ENCODE data around the gene TTLL11. TPM values are rescaled to one million over a fixed set of nuclear protein-coding genes. Genes with fewer than 3 reads are reported as not detected.

The TTLL11 gene
- total RNA-seq, 1 donor from 2014 or later: 3.6 TPM

DNA sequence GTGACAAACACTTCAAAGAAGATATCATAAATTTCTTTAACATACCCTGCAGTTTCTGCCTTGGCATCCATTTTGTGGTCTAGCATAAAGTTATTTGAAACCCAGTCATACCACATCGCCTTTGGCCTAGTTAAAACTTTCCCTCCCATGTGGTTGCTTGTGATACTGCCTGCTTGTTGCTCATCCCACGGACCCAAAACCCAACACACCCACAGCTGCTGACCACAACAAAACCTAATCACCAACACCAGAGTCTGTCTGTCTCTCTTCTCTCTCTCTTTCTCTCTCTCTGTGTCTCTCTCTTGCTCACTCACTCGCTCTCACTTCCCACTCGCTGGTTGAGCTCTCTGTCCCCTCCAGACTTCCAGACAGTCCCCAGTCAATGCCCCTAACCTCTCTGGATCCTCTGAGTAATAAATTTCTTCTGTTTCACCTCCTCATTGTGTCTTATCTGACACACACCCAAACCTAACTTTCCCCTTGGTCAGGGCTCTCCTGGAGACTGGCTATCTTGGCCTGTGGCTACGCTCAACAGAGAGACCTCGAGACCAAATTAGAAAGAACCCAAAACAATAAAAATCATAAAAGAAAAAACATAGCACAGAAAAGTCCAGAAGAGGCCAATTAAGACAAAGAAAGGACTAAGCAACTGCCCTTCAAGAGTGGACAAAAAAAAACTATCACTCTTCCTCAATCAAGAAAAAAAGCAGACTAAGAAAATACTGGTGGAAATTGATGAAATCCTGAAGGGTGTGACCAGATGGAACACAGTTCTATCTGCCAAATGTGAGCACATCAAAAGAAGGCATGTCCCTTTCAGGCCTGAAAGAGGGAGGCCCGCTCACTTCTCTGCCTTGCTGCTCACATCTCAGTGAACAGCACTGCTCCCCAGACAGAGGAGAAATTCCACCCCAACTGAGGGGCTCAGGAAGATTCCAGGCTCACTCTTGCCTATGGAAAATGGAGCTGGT lies 41.5 kb downstream of the TTLL11 start:
- Mint-ChIP-seq H3K9me3 (no peaks in the 10 kb centered on the region), H3K4me3 (no peak overlapping the region), H3K27ac (no peak overlapping the region), H3K4me1 (no peaks in the 10 kb centered on the region), H3K27me3 (peaks cover 11% of the 10 kb centered on the region), H3K36me3 (ENCODE audit: low read depth) (peaks cover 1% of the 10 kb centered on the region)
- DNase-seq (no peak), ATAC-seq (ENCODE audit: low read depth) (no peak)
- ChIA-PET CTCF (no interaction called here), POLR2A (no interaction called here)
- intact Hi-C loops (cut with micrococcal nuclease): no loop called here
- TF ChIP-seq, protein P1, sequence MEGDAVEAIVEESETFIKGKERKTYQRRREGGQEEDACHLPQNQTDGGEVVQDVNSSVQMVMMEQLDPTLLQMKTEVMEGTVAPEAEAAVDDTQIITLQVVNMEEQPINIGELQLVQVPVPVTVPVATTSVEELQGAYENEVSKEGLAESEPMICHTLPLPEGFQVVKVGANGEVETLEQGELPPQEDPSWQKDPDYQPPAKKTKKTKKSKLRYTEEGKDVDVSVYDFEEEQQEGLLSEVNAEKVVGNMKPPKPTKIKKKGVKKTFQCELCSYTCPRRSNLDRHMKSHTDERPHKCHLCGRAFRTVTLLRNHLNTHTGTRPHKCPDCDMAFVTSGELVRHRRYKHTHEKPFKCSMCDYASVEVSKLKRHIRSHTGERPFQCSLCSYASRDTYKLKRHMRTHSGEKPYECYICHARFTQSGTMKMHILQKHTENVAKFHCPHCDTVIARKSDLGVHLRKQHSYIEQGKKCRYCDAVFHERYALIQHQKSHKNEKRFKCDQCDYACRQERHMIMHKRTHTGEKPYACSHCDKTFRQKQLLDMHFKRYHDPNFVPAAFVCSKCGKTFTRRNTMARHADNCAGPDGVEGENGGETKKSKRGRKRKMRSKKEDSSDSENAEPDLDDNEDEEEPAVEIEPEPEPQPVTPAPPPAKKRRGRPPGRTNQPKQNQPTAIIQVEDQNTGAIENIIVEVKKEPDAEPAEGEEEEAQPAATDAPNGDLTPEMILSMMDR (IDR thresholded peaks at IDR 0.05): no peak

DNA sequence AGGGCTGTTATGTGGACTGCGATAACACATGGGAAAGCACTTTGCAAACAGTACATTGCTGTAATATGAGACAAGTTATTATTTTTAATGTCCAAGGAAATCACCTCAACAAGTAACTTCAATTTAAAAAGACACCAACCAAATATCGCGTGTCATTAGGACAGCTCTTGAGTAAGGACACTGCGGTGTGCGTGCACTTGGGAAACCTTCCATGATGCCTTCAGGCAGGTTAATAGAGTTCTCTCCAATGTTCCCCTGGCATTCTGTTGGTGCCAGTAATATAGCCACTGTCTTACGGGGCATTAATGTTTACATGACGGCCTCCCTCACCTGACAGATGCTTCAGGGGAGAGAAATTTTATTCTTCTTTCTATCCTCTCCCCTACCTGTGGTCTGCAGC lies 42.9 kb downstream of the TTLL11 start:
- no peak for ATAC-seq (ENCODE audit: low read depth)
- H3K4me3 Mint-ChIP-seq: no peak overlapping the region
- H3K9me3 Mint-ChIP-seq: peaks cover 4% of the 10 kb centered on the region
- intact Hi-C loops (cut with micrococcal nuclease): no loop called here
- ChIA-PET CTCF (no interaction called here), POLR2A (no interaction called here)
- H3K4me1 Mint-ChIP-seq: no peaks in the 10 kb centered on the region
- TF ChIP-seq, protein P1 (IDR thresholded peaks at IDR 0.05): no peak
- no peak for DNase-seq
- no peak overlapping the region for H3K27ac Mint-ChIP-seq
- peaks cover 9% of the 10 kb centered on the region for H3K27me3 Mint-ChIP-seq
- peaks cover 7% of the 10 kb centered on the region for H3K36me3 Mint-ChIP-seq (ENCODE audit: low read depth)

DNA sequence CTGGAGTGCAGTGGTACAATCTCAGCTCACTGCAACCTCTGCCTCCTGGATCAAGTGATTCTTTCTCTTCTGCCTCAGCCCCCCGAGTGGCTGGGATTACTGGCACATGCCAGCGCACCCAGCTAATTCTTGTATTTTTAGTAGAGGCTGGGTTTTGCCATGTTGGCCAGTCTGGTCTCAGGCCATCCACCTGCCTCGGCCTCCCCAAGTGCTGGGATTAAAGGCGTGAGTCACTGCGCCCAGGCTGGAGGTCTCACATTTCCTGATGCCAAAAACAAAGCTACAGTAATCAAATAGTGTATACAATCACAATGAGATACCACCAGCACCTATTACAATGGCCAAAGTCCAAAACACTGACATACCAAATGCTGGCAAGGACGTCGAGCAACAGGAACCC lies 51.1 kb downstream of the TTLL11 start:
- POLR2A ChIA-PET: no interaction called here
- intact Hi-C loops (cut with micrococcal nuclease): no loop called here
- no peak overlapping the region for H3K27ac Mint-ChIP-seq
- peaks cover 29% of the 10 kb centered on the region for H3K36me3 Mint-ChIP-seq (ENCODE audit: low read depth)
- TF ChIP-seq, protein P1 (IDR thresholded peaks at IDR 0.05): no peak
- no peak overlapping the region for H3K4me3 Mint-ChIP-seq
- no peak for ATAC-seq (ENCODE audit: low read depth)
- peaks cover 27% of the 10 kb centered on the region for H3K27me3 Mint-ChIP-seq
- peaks cover 13% of the 10 kb centered on the region for H3K9me3 Mint-ChIP-seq
- peaks cover 7% of the 10 kb centered on the region for H3K4me1 Mint-ChIP-seq
- CTCF ChIA-PET: no interaction called here
- DNase-seq: no peak

DNA sequence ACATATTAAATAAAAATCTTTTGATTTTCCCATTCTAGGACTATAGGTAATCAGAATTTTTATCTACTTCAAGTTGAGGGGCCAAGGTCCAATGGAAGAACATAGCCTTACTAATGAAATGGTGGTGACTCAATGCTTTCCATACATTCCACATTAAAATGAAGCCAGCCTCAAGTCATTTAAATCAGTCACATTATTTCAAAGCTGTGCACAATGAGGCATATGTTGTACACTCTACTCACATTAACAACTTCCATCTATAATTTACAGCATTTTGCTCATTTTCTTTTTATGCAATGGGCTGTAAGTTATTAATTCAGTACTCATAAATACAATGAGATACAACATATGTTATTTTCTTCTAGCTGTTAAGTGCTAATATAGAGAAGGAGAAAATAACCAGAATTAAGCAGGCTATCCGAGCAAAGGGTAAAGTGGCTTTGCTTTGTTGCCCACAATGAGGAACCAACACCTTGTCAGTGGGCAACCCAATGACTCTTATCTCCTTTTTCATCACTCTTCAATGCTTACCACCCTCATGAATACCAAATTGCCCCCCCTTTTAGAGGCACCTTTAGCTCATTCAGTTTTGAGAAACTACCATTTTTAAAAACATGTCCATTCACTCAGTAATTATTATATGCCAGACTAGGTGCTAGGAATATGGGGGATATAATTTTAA lies 52.4 kb downstream of the TTLL11 start:
- intact Hi-C loops (cut with micrococcal nuclease): no loop called here
- no peak overlapping the region for H3K4me3 Mint-ChIP-seq
- DNase-seq (no peak), ATAC-seq (ENCODE audit: low read depth) (peak; percentile 76)
- ChIA-PET POLR2A (no interaction called here), CTCF (no interaction called here)
- TF ChIP-seq, protein P1 (IDR thresholded peaks at IDR 0.05): no peak
- peaks cover 33% of the 10 kb centered on the region for H3K27me3 Mint-ChIP-seq
- peaks cover 9% of the 10 kb centered on the region for H3K9me3 Mint-ChIP-seq
- no peak overlapping the region for H3K27ac Mint-ChIP-seq
- H3K36me3 Mint-ChIP-seq (ENCODE audit: low read depth): peaks cover 32% of the 10 kb centered on the region
- peaks cover 7% of the 10 kb centered on the region for H3K4me1 Mint-ChIP-seq

DNA sequence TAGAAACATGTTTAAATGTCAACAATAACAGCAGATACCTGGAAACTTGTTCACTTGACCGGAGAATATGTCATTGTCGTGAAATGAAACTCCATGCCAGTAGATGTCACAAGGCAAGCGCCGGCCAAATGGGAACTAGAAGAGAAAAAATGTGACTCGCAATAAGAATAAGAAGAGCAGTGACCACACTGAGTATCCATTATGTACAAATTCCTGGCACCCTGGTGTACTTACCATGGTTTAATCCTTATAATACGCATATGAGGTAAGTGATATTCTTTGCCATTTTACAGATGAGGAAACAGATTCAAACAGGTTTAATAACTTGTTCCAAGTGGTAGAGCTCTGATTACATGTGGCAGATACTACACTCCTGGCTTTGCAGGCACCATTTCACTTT lies 53.9 kb downstream of the TTLL11 start:
- no peak for ATAC-seq (ENCODE audit: low read depth)
- peaks cover 7% of the 10 kb centered on the region for H3K4me1 Mint-ChIP-seq
- no peak for DNase-seq
- intact Hi-C loops (cut with micrococcal nuclease): no loop called here
- ChIA-PET POLR2A (no interaction called here), CTCF (no interaction called here)
- H3K4me3 Mint-ChIP-seq: no peak overlapping the region
- peaks cover 35% of the 10 kb centered on the region for H3K27me3 Mint-ChIP-seq
- peaks cover 39% of the 10 kb centered on the region for H3K36me3 Mint-ChIP-seq (ENCODE audit: low read depth)
- TF ChIP-seq, protein P1 (IDR thresholded peaks at IDR 0.05): no peak
- peaks cover 9% of the 10 kb centered on the region for H3K9me3 Mint-ChIP-seq
- no peak overlapping the region for H3K27ac Mint-ChIP-seq

All from activated B cell treated with CpG ODN at 0.5 μM for 24 hours (primary cell).